GM19467 (cell line): ENCODE results near the gene SIGLEC7.

Source experiments
- ATAC-seq: cut with Tn5 transposase; IDR thresholded peaks from one replicate; pipeline ENCODE4 v1.9.1; 2021; ENCODE audit warnings: mild to moderate bottlenecking, moderate library complexity; ENCODE audit not compliant: unreplicated experiment

Gene SIGLEC7

GRCh38 chr19:51116736-51117286, 25.3 kb upstream of the SIGLEC7 start:
- ATAC-seq, result no peak

GRCh38 chr19:51119101-51119500, 23.0 kb upstream of the SIGLEC7 start:
- ATAC-seq, result no peak

- no peak for ATAC-seq
Observed at GRCh38 chr19:51119611-51120010, 22.5 kb upstream of the SIGLEC7 start.

GRCh38 chr19:51120160-51120559, 21.9 kb upstream of the SIGLEC7 start:
- ATAC-seq, result no peak

GRCh38 chr19:51121257-51121656, 20.8 kb upstream of the SIGLEC7 start:
- no peak for ATAC-seq

- no peak for ATAC-seq
Observed at GRCh38 chr19:51122112-51122981, 19.8 kb upstream of the SIGLEC7 start.

- no peak for ATAC-seq
Observed at GRCh38 chr19:51123381-51123800, 18.7 kb upstream of the SIGLEC7 start.

- no peak for ATAC-seq
Observed at GRCh38 chr19:51123802-51124201, 18.3 kb upstream of the SIGLEC7 start.

- no peak for ATAC-seq
Observed at GRCh38 chr19:51124216-51124615, 17.9 kb upstream of the SIGLEC7 start.

GRCh38 chr19:51124729-51125128, 17.4 kb upstream of the SIGLEC7 start, which contains the start of gene SIGLEC9:
Gene SIGLEC9, plus strand, starts transcription at chr19:51124906. Its CDS starts 69 bp downstream, at chr19:51124975.
- no peak for ATAC-seq

GRCh38 chr19:51125421-51126075, 16.6 kb upstream of the SIGLEC7 start:
- no peak for ATAC-seq

- no peak for ATAC-seq
Observed at GRCh38 chr19:51127032-51127431, 15.1 kb upstream of the SIGLEC7 start.

- no peak for ATAC-seq
Observed at GRCh38 chr19:51127755-51128154, 14.3 kb upstream of the SIGLEC7 start.

- no peak for ATAC-seq
Observed at GRCh38 chr19:51128227-51128626, 13.9 kb upstream of the SIGLEC7 start.

- ATAC-seq, result no peak
Observed at GRCh38 chr19:51129716-51130115, 12.4 kb upstream of the SIGLEC7 start.

GRCh38 chr19:51131780-51132680, 10.1 kb upstream of the SIGLEC7 start:
- ATAC-seq, result no peak

- no peak for ATAC-seq
Observed at GRCh38 chr19:51135004-51135403, 7.1 kb upstream of the SIGLEC7 start.

GRCh38 chr19:51135986-51136762, 5.9 kb upstream of the SIGLEC7 start:
- ATAC-seq, result no peak

- ATAC-seq, result no peak
Observed at GRCh38 chr19:51136851-51137551, 5.1 kb upstream of the SIGLEC7 start.
